Astrocyte (in vitro differentiated cells and primary cell): ENCODE data around the gene KLK13. TPM values are rescaled to one million over a fixed set of nuclear protein-coding genes. Genes with fewer than 3 reads are reported as not detected.

Experiments
- DNase-seq: peaks from one replicate; pipeline ENCODE4 v3.0.0-alpha.2; 2010; ENCODE audit warnings: low read depth
- FAIRE-seq: peaks from 2 replicates; lab custom pipeline; 2011; peaks lifted over from hg19 to GRCh38; lab: Jason Lieb, UNC
- H2AFZ ChIP-seq: 2 replicates; pipeline ENCODE4 v1.6.0; 2012; ENCODE audit warnings: low read depth, low read length, inconsistent platforms
- H3K27ac ChIP-seq: 2 replicates; pipeline ENCODE4 v1.5.1; 2011; ENCODE audit warnings: low read depth, low read length, inconsistent platforms
- H3K27me3 ChIP-seq: 2 replicates; pipeline ENCODE4 v1.6.0; 2011; ENCODE audit warnings: low read length, inconsistent platforms; ENCODE audit not compliant: insufficient read depth
- H3K36me3 ChIP-seq: 2 replicates; pipeline ENCODE4 v1.5.1; 2011; ENCODE audit warnings: low read length, inconsistent platforms; ENCODE audit not compliant: insufficient read depth
- H3K4me1 ChIP-seq: 2 replicates; pipeline ENCODE4 v1.5.1; 2011; ENCODE audit warnings: low read length, inconsistent platforms; ENCODE audit not compliant: insufficient read depth
- H3K4me2 ChIP-seq: 2 replicates; pipeline ENCODE4 v1.6.0; 2012; ENCODE audit warnings: low read length, inconsistent platforms
- H3K4me3 ChIP-seq: 2 replicates; pipeline ENCODE4 v1.5.1; 2011; ENCODE audit warnings: low read depth, mild to moderate bottlenecking, low read length, inconsistent platforms; ENCODE audit not compliant: insufficient read depth
- H3K79me2 ChIP-seq: 2 replicates; pipeline ENCODE4 v1.6.0; 2012; ENCODE audit warnings: mild to moderate bottlenecking, low read length, inconsistent platforms; ENCODE audit not compliant: insufficient read depth
- H3K9ac ChIP-seq: 2 replicates; pipeline ENCODE4 v1.6.0; 2012; ENCODE audit warnings: mild to moderate bottlenecking, low read length, inconsistent platforms
- H3K9me3 ChIP-seq: 2 replicates; pipeline ENCODE4 v1.5.1; 2012; ENCODE audit warnings: low read depth, mild to moderate bottlenecking, low read length, inconsistent platforms; ENCODE audit not compliant: insufficient read depth
- H4K20me1 ChIP-seq: 2 replicates; pipeline ENCODE4 v1.6.0; 2012; ENCODE audit warnings: low read length, inconsistent platforms; ENCODE audit not compliant: insufficient read depth
- H3K27ac Mint-ChIP-seq: one replicate; pipeline ENCODE4 v1.8.0; 2021; ENCODE audit warnings: mild to moderate bottlenecking, mixed read lengths; ENCODE audit not compliant: unreplicated experiment
- H3K27me3 Mint-ChIP-seq: one replicate; pipeline ENCODE4 v1.8.0; 2021; ENCODE audit warnings: low read depth, mixed read lengths; ENCODE audit not compliant: unreplicated experiment
- H3K36me3 Mint-ChIP-seq: one replicate; pipeline ENCODE4 v1.8.0; 2021; ENCODE audit warnings: low read depth, mixed read lengths; ENCODE audit not compliant: unreplicated experiment
- H3K4me1 Mint-ChIP-seq: one replicate; pipeline ENCODE4 v1.8.0; 2021; ENCODE audit warnings: low read depth, mixed read lengths; ENCODE audit not compliant: unreplicated experiment
- H3K4me3 Mint-ChIP-seq: one replicate; pipeline ENCODE4 v1.8.0; 2021; ENCODE audit warnings: mild to moderate bottlenecking, moderate library complexity, mixed read lengths; ENCODE audit not compliant: unreplicated experiment
- H3K9me3 Mint-ChIP-seq: one replicate; pipeline ENCODE4 v1.8.0; 2021; ENCODE audit warnings: mild to moderate bottlenecking, mixed read lengths; ENCODE audit not compliant: unreplicated experiment
- EZH2 ChIP-seq: IDR thresholded peaks from 2 replicates; pipeline ENCODE4 v1.6.1; 2012; ENCODE audit warnings: mild to moderate bottlenecking, low read length, inconsistent platforms; ENCODE audit not compliant: insufficient read depth
- total RNA-seq: library from RNA; stranded (reverse); gene quantifications from 2 replicates; pipeline ENCODE4 v1.2.1, GENCODE V29; 2021
- TF ChIP-seq, protein P1 (sequence below): IDR thresholded peaks from 2 replicates; pipeline ENCODE4 v1.5.1; 2011; ENCODE audit warnings: low read depth, mild to moderate bottlenecking, inconsistent platforms, low read length, moderate library complexity; ENCODE audit not compliant: insufficient read depth

Gene KLK13
- total RNA-seq, 1 donor from 2014 or later = 0.32 TPM

- no peaks in the 10 kb centered on the region for H3K36me3 ChIP-seq
- H3K79me2 ChIP-seq = no peaks in the 10 kb centered on the region
- H3K9ac ChIP-seq = no peak overlapping the region
- Mint-ChIP-seq H3K4me3 (no peak overlapping the region), H3K9me3 (peaks cover 8% of the 10 kb centered on the region), H3K27me3 (peaks cover 28% of the 10 kb centered on the region), H3K27ac (no peak overlapping the region), H3K4me1 (no peaks in the 10 kb centered on the region), H3K36me3 (no peaks in the 10 kb centered on the region)
- H4K20me1 ChIP-seq = no peaks in the 10 kb centered on the region
- DNase-seq (no peak), FAIRE-seq (no peak)
- H3K27me3 ChIP-seq = no peaks in the 10 kb centered on the region
- TF ChIP-seq EZH2 = no peak
- TF ChIP-seq, protein P1, sequence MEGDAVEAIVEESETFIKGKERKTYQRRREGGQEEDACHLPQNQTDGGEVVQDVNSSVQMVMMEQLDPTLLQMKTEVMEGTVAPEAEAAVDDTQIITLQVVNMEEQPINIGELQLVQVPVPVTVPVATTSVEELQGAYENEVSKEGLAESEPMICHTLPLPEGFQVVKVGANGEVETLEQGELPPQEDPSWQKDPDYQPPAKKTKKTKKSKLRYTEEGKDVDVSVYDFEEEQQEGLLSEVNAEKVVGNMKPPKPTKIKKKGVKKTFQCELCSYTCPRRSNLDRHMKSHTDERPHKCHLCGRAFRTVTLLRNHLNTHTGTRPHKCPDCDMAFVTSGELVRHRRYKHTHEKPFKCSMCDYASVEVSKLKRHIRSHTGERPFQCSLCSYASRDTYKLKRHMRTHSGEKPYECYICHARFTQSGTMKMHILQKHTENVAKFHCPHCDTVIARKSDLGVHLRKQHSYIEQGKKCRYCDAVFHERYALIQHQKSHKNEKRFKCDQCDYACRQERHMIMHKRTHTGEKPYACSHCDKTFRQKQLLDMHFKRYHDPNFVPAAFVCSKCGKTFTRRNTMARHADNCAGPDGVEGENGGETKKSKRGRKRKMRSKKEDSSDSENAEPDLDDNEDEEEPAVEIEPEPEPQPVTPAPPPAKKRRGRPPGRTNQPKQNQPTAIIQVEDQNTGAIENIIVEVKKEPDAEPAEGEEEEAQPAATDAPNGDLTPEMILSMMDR = no peak
- H3K27ac ChIP-seq = no peak overlapping the region
- H3K4me3 ChIP-seq = no peak overlapping the region
- no peak overlapping the region for H2AFZ ChIP-seq
- H3K4me2 ChIP-seq = no peak overlapping the region
- H3K4me1 ChIP-seq = no peaks in the 10 kb centered on the region
- no peaks in the 10 kb centered on the region for H3K9me3 ChIP-seq
These were observed 1.7 kb upstream of the KLK13 start for GRCh38 chr19:51066393-51067186.

DNA sequence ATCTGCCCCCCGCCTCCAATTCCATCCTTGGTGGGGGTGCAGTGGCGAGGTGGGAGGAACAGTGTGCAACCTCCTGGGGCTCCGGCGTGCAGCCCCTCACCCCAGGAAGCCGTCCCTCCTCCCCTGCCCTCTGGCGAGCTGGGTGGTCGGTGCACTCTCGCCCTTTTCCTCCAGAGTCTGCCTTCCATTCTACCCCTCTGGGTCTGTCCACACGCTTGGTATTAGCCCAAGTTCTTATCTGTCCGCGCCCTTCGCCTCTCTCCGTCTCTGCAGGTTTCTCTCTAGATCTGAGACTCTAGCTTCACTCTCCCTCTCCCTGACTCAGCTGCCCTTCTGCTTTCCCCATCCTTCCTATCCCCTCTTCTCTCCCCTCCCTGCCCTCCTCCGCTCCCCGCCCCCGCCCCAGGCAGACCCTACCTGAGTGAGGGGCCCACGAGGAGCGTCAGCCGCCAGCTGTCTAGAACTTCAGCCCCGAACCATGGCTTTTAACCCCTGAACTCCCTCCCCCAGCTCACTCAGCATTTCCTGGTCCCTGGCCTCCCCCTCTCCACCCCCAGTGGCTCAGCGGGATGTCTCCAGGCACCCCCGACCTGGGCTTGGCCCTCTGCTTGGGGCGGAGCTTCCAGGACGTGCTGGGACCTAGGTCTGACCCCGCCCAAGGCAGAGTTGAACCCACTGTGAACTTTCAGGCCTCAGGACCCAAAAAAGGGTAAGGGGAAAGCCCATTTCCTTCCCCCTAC is 499 bp upstream of the KLK13 start:
- no peaks in the 10 kb centered on the region for H3K27me3 ChIP-seq
- H3K9me3 Mint-ChIP-seq = peaks cover 13% of the 10 kb centered on the region
- no peak overlapping the region for H3K9ac ChIP-seq
- no peak overlapping the region for H3K4me2 ChIP-seq
- no peaks in the 10 kb centered on the region for H3K36me3 ChIP-seq
- H3K27ac Mint-ChIP-seq = no peak overlapping the region
- no peaks in the 10 kb centered on the region for H3K4me1 Mint-ChIP-seq
- no peak overlapping the region for H3K27ac ChIP-seq
- no peak overlapping the region for H3K4me3 ChIP-seq
- no peaks in the 10 kb centered on the region for H4K20me1 ChIP-seq
- no peak for DNase-seq
- no peaks in the 10 kb centered on the region for H3K4me1 ChIP-seq
- TF ChIP-seq, protein P1 = no peak
- no peak for TF ChIP-seq EZH2
- H3K36me3 Mint-ChIP-seq = no peaks in the 10 kb centered on the region
- no peak for FAIRE-seq
- H3K79me2 ChIP-seq = no peaks in the 10 kb centered on the region
- peaks cover 31% of the 10 kb centered on the region for H3K27me3 Mint-ChIP-seq
- no peaks in the 10 kb centered on the region for H3K9me3 ChIP-seq
- H2AFZ ChIP-seq = no peak overlapping the region
- peak overlapping the region; percentile 66 for H3K4me3 Mint-ChIP-seq

DNA sequence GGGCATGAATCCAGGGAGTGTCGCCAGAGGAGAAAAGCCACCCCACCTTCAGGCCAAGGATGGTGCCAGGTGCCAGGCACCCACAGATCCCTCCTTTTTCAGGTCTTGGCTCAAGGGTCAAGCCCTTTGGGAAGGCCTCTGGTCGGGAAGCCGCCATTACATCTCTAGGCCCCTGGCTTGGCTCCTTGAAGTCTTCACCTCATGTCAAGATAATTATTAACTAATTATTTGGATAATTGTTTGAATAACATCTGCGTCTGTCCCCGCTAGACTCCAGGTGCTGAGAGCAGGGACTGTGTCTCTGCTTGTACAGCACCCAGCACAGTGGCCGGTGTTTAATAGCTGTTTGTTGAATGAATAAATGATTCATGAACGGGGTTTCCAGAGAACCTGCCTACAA is 1.2 kb downstream of the KLK13 start:
- no peaks in the 10 kb centered on the region for H3K36me3 ChIP-seq
- no peak for DNase-seq
- H3K9me3 ChIP-seq = no peaks in the 10 kb centered on the region
- Mint-ChIP-seq H3K27me3 (peaks cover 31% of the 10 kb centered on the region), H3K4me3 (no peak overlapping the region), H3K27ac (no peak overlapping the region), H3K4me1 (no peaks in the 10 kb centered on the region), H3K9me3 (peaks cover 13% of the 10 kb centered on the region), H3K36me3 (no peaks in the 10 kb centered on the region)
- H3K27ac ChIP-seq = no peak overlapping the region
- no peak overlapping the region for H3K9ac ChIP-seq
- H4K20me1 ChIP-seq = no peaks in the 10 kb centered on the region
- no peaks in the 10 kb centered on the region for H3K4me1 ChIP-seq
- no peak overlapping the region for H2AFZ ChIP-seq
- FAIRE-seq = no peak
- TF ChIP-seq, protein P1 = no peak
- no peak for TF ChIP-seq EZH2
- H3K79me2 ChIP-seq = no peaks in the 10 kb centered on the region
- no peak overlapping the region for H3K4me2 ChIP-seq
- H3K4me3 ChIP-seq = no peak overlapping the region
- no peaks in the 10 kb centered on the region for H3K27me3 ChIP-seq
